H1 (cell line): ENCODE measurements around the gene COL12A1. TPM values are rescaled to one million over a fixed set of nuclear protein-coding genes. Genes with fewer than 3 reads are reported as not detected.

Source experiments
- CTCF ChIA-PET: fragments of 300-600 bp; sonication (Branson Sonifier 250); formaldehyde crosslinking; loops from one replicate; lab custom pipeline; 2021; ENCODE audit not compliant: partially characterized antibody; lab: Charles Lee
- POLR2A ChIA-PET: fragments of 300-600 bp; sonication (Branson Sonifier 250); formaldehyde crosslinking; loops from one replicate; lab custom pipeline; 2021; ENCODE audit warnings: inconsistent platforms; ENCODE audit not compliant: partially characterized antibody; lab: Charles Lee
- DNase-seq, 2 experiments: peaks; one replicate each; pipeline versions ENCODE4 v3.0.0 to v3.0.0-alpha.2; 2010 to 2022; ENCODE audit warnings: low spot score in 2 of 2, low read depth in 1 of 2, mixed read lengths in 1 of 2
- FAIRE-seq: peaks from 2 replicates; lab custom pipeline; 2011; peaks lifted over from hg19 to GRCh38; lab: Jason Lieb, UNC
- H2AFZ ChIP-seq: 2 replicates; pipeline ENCODE4 v1.8.1; 2012; ENCODE audit warnings: low read length, inconsistent platforms
- H2AK5ac ChIP-seq: 2 replicates; pipeline ENCODE4 v1.6.1; 2013; ENCODE audit warnings: low read depth, low read length
- H2BK120ac ChIP-seq: replicated peaks from 2 replicates; pipeline ENCODE3; 2013; ENCODE audit warnings: low read depth, low read length, inconsistent platforms
- H2BK12ac ChIP-seq: 2 replicates; pipeline ENCODE4 v1.6.1; 2013; ENCODE audit warnings: low read depth, low read length
- H2BK15ac ChIP-seq: 2 replicates; pipeline ENCODE4 v1.6.1; 2013; ENCODE audit warnings: low read length
- H2BK20ac ChIP-seq: 2 replicates; pipeline ENCODE4 v1.6.1; 2013; ENCODE audit warnings: low read length
- H2BK5ac ChIP-seq: 2 replicates; pipeline ENCODE4 v1.6.1; 2013; ENCODE audit warnings: low read depth, low read length
- H3K14ac ChIP-seq: 2 replicates; pipeline ENCODE4 v1.6.1; 2013; ENCODE audit warnings: inconsistent platforms; ENCODE audit not compliant: insufficient read length
- H3K18ac ChIP-seq: 2 replicates; pipeline ENCODE4 v1.6.1; 2013; ENCODE audit warnings: low read length; ENCODE audit errors: extremely low read depth
- H3K23ac ChIP-seq: 2 replicates; pipeline ENCODE4 v1.6.1; 2013; ENCODE audit warnings: inconsistent platforms; ENCODE audit not compliant: insufficient read length
- H3K23me2 ChIP-seq: 2 replicates; pipeline ENCODE4 v1.6.1; 2013; ENCODE audit warnings: low read depth, low read length
- H3K27ac ChIP-seq: 2 replicates; pipeline ENCODE4 v1.6.1; 2011; ENCODE audit warnings: low read depth, low read length, inconsistent platforms
- H3K27me3 ChIP-seq, 4 experiments: replicated peaks in 1 of 4; 1 replicate in 1 of 4; 2 replicates in 3 of 4; pipeline versions ENCODE4 v1.6.1 to v1.8.1; 2011 to 2013; ENCODE audit warnings: low read length in 3 of 4, mild to moderate bottlenecking in 3 of 4, inconsistent platforms in 2 of 4, mixed read lengths in 2 of 4, moderate library complexity in 1 of 4; ENCODE audit not compliant: control insufficient read depth in 3 of 4, insufficient read depth in 3 of 4; ENCODE audit errors: extremely low read depth in 1 of 4
- H3K36me3 ChIP-seq, 4 experiments: 2 replicates each; pipeline versions ENCODE4 v1.6.1 to v1.8.1; 2011 to 2013; ENCODE audit warnings: mild to moderate bottlenecking in 4 of 4, low read length in 3 of 4, moderate library complexity in 2 of 4, control low read depth in 1 of 4, inconsistent platforms in 1 of 4; ENCODE audit not compliant: insufficient read depth in 4 of 4, control insufficient read depth in 2 of 4
- H3K4ac ChIP-seq: replicated peaks from 2 replicates; pipeline ENCODE3; 2013; ENCODE audit warnings: low read length, low read depth, mixed read lengths, inconsistent platforms; ENCODE audit not compliant: insufficient read length
- H3K4me1 ChIP-seq, 4 experiments: replicated peaks in 1 of 4; 1 replicate in 1 of 4; 2 replicates in 3 of 4; pipeline versions ENCODE4 v1.6.1 to v1.8.1; 2011 to 2013; ENCODE audit warnings: low read length in 3 of 4, inconsistent platforms in 2 of 4, mixed read lengths in 1 of 4; ENCODE audit not compliant: insufficient read depth in 4 of 4, control insufficient read depth in 3 of 4
- H3K4me2 ChIP-seq, 2 experiments: 2 replicates each; pipeline versions ENCODE4 v1.6.1 to v1.8.1; 2011 to 2013; ENCODE audit warnings: low read depth in 2 of 2, low read length in 2 of 2, control low read depth in 1 of 2, inconsistent platforms in 1 of 2, mild to moderate bottlenecking in 1 of 2; ENCODE audit not compliant: insufficient read depth in 1 of 2
- H3K4me3 ChIP-seq, 4 experiments: fragments of 200-600, 300-600 bp in 1 of 4; sonication (generic), shearing (Covaris generic), sonication (Bioruptor Twin) in 1 of 4; 2 replicates each; pipeline versions ENCODE4 v1.5.1 to v1.8.1; 2011 to 2016; ENCODE audit warnings: low read length in 4 of 4, low read depth in 3 of 4, control low read depth in 2 of 4, inconsistent platforms in 2 of 4, mild to moderate bottlenecking in 2 of 4, mixed read lengths in 1 of 4, moderate library complexity in 1 of 4; ENCODE audit not compliant: insufficient read depth in 2 of 4; ENCODE audit errors: extremely low read depth in 1 of 4
- H3K56ac ChIP-seq: replicated peaks from 2 replicates; pipeline ENCODE3; 2013; ENCODE audit warnings: low read depth, mild to moderate bottlenecking, mixed read lengths, low read length, inconsistent platforms; ENCODE audit not compliant: insufficient read length
- H3K79me1 ChIP-seq: 2 replicates; pipeline ENCODE4 v1.6.1; 2013; ENCODE audit warnings: low read depth, low read length, control low read depth
- H3K79me2 ChIP-seq, 2 experiments: 2 replicates each; pipeline versions ENCODE4 v1.6.1 to v1.8.1; 2012 to 2013; ENCODE audit warnings: low read length in 2 of 2, mild to moderate bottlenecking in 2 of 2, inconsistent platforms in 1 of 2; ENCODE audit not compliant: insufficient read depth in 2 of 2, control insufficient read depth in 1 of 2
- H3K9ac ChIP-seq, 4 experiments: replicated peaks in 1 of 4; 1 replicate in 1 of 4; 2 replicates in 3 of 4; pipeline versions ENCODE4 v1.6.1 to v1.8.1; 2011 to 2013; ENCODE audit warnings: low read depth in 3 of 4, low read length in 3 of 4, control low read depth in 2 of 4, mild to moderate bottlenecking in 2 of 4, moderate library complexity in 2 of 4, inconsistent platforms in 1 of 4; ENCODE audit errors: extremely low read depth in 1 of 4
- H3K9me3 ChIP-seq, 2 experiments: 2 replicates each; pipeline versions ENCODE4 v1.6.1 to v1.8.1; 2012 to 2013; ENCODE audit warnings: mild to moderate bottlenecking in 2 of 2, moderate library complexity in 2 of 2, control low read depth in 1 of 2, inconsistent platforms in 1 of 2, low read depth in 1 of 2, low read length in 1 of 2, mixed read lengths in 1 of 2; ENCODE audit not compliant: insufficient read depth in 2 of 2
- H4K20me1 ChIP-seq, 2 experiments: replicated peaks in 1 of 2; 2 replicates each; pipeline versions ENCODE3 to v1.8.1; 2011 to 2013; ENCODE audit warnings: inconsistent platforms in 2 of 2, low read length in 2 of 2, mild to moderate bottlenecking in 1 of 2; ENCODE audit not compliant: insufficient read depth in 2 of 2, control insufficient read depth in 1 of 2
- H4K5ac ChIP-seq: 2 replicates; pipeline ENCODE4 v1.6.1; 2013; ENCODE audit warnings: low read length, low read depth, mixed read lengths, inconsistent platforms; ENCODE audit not compliant: insufficient read length
- H4K8ac ChIP-seq: 2 replicates; pipeline ENCODE4 v1.8.0; 2013; ENCODE audit warnings: mild to moderate bottlenecking, moderate library complexity, low read length, inconsistent platforms; ENCODE audit not compliant: insufficient read depth; ENCODE audit errors: extremely low read depth
- H4K91ac ChIP-seq: replicated peaks from 2 replicates; pipeline ENCODE3; 2013; ENCODE audit warnings: low read length, mixed read lengths, inconsistent platforms; ENCODE audit not compliant: insufficient read length
- BRCA1 ChIP-seq: IDR thresholded peaks from 2 replicates; pipeline ENCODE4 v1.6.1; 2012; ENCODE audit warnings: low read depth, low read length, improper control_type of control experiment
- CREB1 ChIP-seq: IDR thresholded peaks from 2 replicates; pipeline ENCODE4 v1.6.1; 2012; ENCODE audit warnings: inconsistent platforms
- GABPA ChIP-seq: IDR thresholded peaks from 2 replicates; pipeline ENCODE4 v1.6.1; 2011; ENCODE audit warnings: mild to moderate bottlenecking, low read length, moderate library complexity, borderline replicate concordance; ENCODE audit not compliant: insufficient read depth
- GTF2F1 ChIP-seq: IDR thresholded peaks from 2 replicates; pipeline ENCODE4 v1.6.1; 2012; ENCODE audit warnings: low read depth, low read length, improper control_type of control experiment, borderline replicate concordance
- KDM1A ChIP-seq: fragments of 200-600, 300-600 bp; sonication (generic); IDR thresholded peaks from 2 replicates; pipeline ENCODE4 v1.7.1; 2016; ENCODE audit warnings: mild to moderate bottlenecking, low read length, borderline replicate concordance
- POLR2A ChIP-seq, 2 experiments: IDR thresholded peaks; 1 replicate in 1 of 2; 2 replicates in 1 of 2; pipeline ENCODE4 v1.6.1; 2011; ENCODE audit warnings: low read depth in 2 of 2, low read length in 2 of 2, mild to moderate bottlenecking in 2 of 2; ENCODE audit errors: control extremely low read depth in 1 of 2
- RAD21 ChIP-seq, 2 experiments: IDR thresholded peaks in 1 of 2; conservative IDR thresholded peaks in 1 of 2; 2 replicates each; pipeline ENCODE4 v1.6.1; 2011; ENCODE audit warnings: low read depth in 2 of 2, low read length in 2 of 2, improper control_type of control experiment in 1 of 2, inconsistent platforms in 1 of 2, mild to moderate bottlenecking in 1 of 2, moderate library complexity in 1 of 2
- TEAD4 ChIP-seq: IDR thresholded peaks from 2 replicates; pipeline ENCODE4 v1.6.1; 2012; ENCODE audit warnings: low read depth, low read length, inconsistent platforms, mixed read lengths
- WGBS, 2 experiments: shearing (Covaris generic) in 1 of 2; methylation state at CpG; one replicate each; pipeline versions ENCODE4 v1.1.6 to v1.1.7; 2013 to 2015; ENCODE audit warnings: low lambda C conversion rate in 2 of 2, mixed read lengths in 2 of 2, inconsistent platforms in 1 of 2, low coverage in 1 of 2, missing lambda C conversion rate in 1 of 2; ENCODE audit not compliant: insufficient replicate concordance in 2 of 2, insufficient coverage in 1 of 2, insufficient read length in 1 of 2; ENCODE audit errors: extremely low coverage in 1 of 2, missing lambda C conversion rate in 1 of 2; 5-methylcytosine and 5-hydroxymethylcytosine counted together
- polyA plus RNA-seq, 7 experiments: library from polyadenylated mRNA; depleted of rRNA in 3 of 7; stranded (reverse) in 5 of 7; unstranded in 2 of 7; fragments of >200 nt in 5 of 7; fragments of 200-250 nt in 2 of 7; gene quantifications; 1 replicate in 5 of 7; 2 replicates in 1 of 7; 4 replicates in 1 of 7; pipeline versions ENCODE4 v1.2.1 to v1.2.3, GENCODE V29; 2011 to 2013; ENCODE audit warnings: missing spikeins in 2 of 7, mixed read lengths in 2 of 7
- total RNA-seq: library from RNA; stranded (reverse); fragmentation: NEBNext Ultra II Directional; extraction: Animal tissue kit (Norgen Biotek cat#: 25700); gene quantifications from 2 replicates; pipeline ENCODE4 v1.2.1, GENCODE V29; 2021
- TF ChIP-seq, protein P1 (sequence below): IDR thresholded peaks from 2 replicates; pipeline ENCODE4 v1.6.1; 2012; ENCODE audit warnings: low read length, inconsistent platforms
- TF ChIP-seq, protein P2 (sequence below): IDR thresholded peaks from 2 replicates; pipeline ENCODE4 v1.6.1; 2011; ENCODE audit warnings: low read depth, mild to moderate bottlenecking, low read length; ENCODE audit not compliant: insufficient read depth
- TF ChIP-seq, protein P3 (sequence below): IDR thresholded peaks from 2 replicates; pipeline ENCODE4 v1.6.1; 2012; ENCODE audit warnings: inconsistent platforms

Gene COL12A1
- total and polyA plus RNA-seq, 2 of the 8 experiments (the other 6 are each of a cell fraction or from before 2014, with no cell fraction given) = 1.4 to 4.7 TPM

DNA sequence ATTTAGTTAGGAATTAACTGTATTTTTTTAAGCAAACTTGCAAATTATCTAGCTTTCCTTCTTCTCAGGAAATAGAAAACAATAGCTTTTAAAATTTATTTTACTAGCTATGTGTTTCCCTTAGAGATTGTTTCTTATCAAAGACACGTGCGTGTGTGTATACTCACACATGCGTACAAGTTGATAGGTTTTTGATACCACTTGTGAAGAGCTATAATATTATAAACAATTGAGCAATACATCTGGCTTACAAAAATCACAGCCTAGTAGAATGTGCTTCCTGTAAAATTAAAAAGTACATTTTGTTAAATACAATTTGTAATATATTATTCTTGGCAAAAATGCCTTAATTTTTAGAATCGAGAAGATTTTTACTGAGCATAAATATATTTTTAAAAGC is 33.9 kb downstream of the COL12A1 start:
- no peak overlapping the region for H2AK5ac ChIP-seq
- no peak overlapping the region for H3K56ac ChIP-seq
- H3K23ac ChIP-seq = no peak overlapping the region
- H4K20me1 ChIP-seq = no peaks in the 10 kb centered on the region
- no peak overlapping the region for H3K14ac ChIP-seq
- no peak overlapping the region for H3K4ac ChIP-seq
- no peak overlapping the region for H3K4me2 ChIP-seq
- no peaks in the 10 kb centered on the region for H3K4me1 ChIP-seq
- CTCF ChIA-PET = interaction anchor here (1.0 to 1.2 kb wide), 2 partner anchors 31 to 37 kb away, joined by 3 to 5 read pairs; no protein-coding TSS in a partner anchor
- no peaks in the 10 kb centered on the region for H3K79me2 ChIP-seq
- no peak overlapping the region for H2BK20ac ChIP-seq
- no peak overlapping the region for H3K9ac ChIP-seq
- no peak overlapping the region for H2BK15ac ChIP-seq
- no peaks in the 10 kb centered on the region for H3K79me1 ChIP-seq
- peaks cover 0 to 2% (median 0%) of the 10 kb centered on the region in 4 experiments; a peak in 1 of 7 replicates for H3K27me3 ChIP-seq
- no peak overlapping the region for H2BK12ac ChIP-seq
- H2BK5ac ChIP-seq = no peak overlapping the region
- POLR2A ChIA-PET = no interaction called here
- DNase-seq = no peak
- no peak overlapping the region for H4K91ac ChIP-seq
- no peaks in the 10 kb centered on the region for H3K9me3 ChIP-seq
- no peak overlapping the region for H3K18ac ChIP-seq
- 90% methylated on average over 4 of the region's 4 CpGs; no CpG with 5 or more reads in 1 of the 2 experiments for WGBS, 2 experiments
- H4K5ac ChIP-seq = no peak overlapping the region
- no peaks in the 10 kb centered on the region for H3K36me3 ChIP-seq
- H2AFZ ChIP-seq = no peak overlapping the region
- no peak for FAIRE-seq
- no peak overlapping the region for H3K4me3 ChIP-seq
- no peaks in the 10 kb centered on the region; the same call in 1 of the 2 replicates for H3K23me2 ChIP-seq
- H4K8ac ChIP-seq = no peak overlapping the region
- H3K27ac ChIP-seq = no peak overlapping the region
- no peak overlapping the region for H2BK120ac ChIP-seq
- no peak for TF ChIP-seq KDM1A
- TF ChIP-seq, protein P1, sequence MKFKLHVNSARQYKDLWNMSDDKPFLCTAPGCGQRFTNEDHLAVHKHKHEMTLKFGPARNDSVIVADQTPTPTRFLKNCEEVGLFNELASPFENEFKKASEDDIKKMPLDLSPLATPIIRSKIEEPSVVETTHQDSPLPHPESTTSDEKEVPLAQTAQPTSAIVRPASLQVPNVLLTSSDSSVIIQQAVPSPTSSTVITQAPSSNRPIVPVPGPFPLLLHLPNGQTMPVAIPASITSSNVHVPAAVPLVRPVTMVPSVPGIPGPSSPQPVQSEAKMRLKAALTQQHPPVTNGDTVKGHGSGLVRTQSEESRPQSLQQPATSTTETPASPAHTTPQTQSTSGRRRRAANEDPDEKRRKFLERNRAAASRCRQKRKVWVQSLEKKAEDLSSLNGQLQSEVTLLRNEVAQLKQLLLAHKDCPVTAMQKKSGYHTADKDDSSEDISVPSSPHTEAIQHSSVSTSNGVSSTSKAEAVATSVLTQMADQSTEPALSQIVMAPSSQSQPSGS = no peak
- no peak for TF ChIP-seq CREB1
- no peak for TF ChIP-seq RAD21 (IDR thresholded peaks at IDR 0.05 in 1 of 2, conservative IDR thresholded peaks at IDR 0.05 in 1 of 2; ENCODE audit: low read depth in 2 of 2, low read length in 2 of 2)
- no peak for TF ChIP-seq GTF2F1
- no peak for TF ChIP-seq TEAD4
- no peak for TF ChIP-seq GABPA
- TF ChIP-seq BRCA1 = no peak
- no peak for TF ChIP-seq POLR2A (IDR thresholded peaks at IDR 0.05; ENCODE audit: control extremely low read depth in 1 of 2, low read depth in 2 of 2, low read length in 2 of 2)
- TF ChIP-seq, protein P2, sequence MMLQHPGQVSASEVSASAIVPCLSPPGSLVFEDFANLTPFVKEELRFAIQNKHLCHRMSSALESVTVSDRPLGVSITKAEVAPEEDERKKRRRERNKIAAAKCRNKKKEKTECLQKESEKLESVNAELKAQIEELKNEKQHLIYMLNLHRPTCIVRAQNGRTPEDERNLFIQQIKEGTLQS = no peak
- TF ChIP-seq, protein P3, sequence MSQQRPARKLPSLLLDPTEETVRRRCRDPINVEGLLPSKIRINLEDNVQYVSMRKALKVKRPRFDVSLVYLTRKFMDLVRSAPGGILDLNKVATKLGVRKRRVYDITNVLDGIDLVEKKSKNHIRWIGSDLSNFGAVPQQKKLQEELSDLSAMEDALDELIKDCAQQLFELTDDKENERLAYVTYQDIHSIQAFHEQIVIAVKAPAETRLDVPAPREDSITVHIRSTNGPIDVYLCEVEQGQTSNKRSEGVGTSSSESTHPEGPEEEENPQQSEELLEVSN = no peak
